ENCODE results near the gene CD8B. TPM values are rescaled to one million over a fixed set of nuclear protein-coding genes. Genes with fewer than 3 reads are reported as not detected.

The CD8B gene
- total and polyA plus RNA-seq, 9 of the 15 experiments (the other 6 are each of a cell fraction or from before 2014, with no cell fraction given), result not detected

- Histone ChIP-seq H3K27me3 (ENCODE audit: control insufficient read depth in 2 of 2, insufficient read depth in 2 of 2, low read length in 2 of 2) (peaks cover 13 to 33% of the 10 kb centered on the region in 2 experiments; a peak in 4 of 5 replicates), H3K4me3 (no peak overlapping the region), H3K9me3 (replicated peaks; ENCODE audit: control insufficient read depth, insufficient read depth, low read depth, low read length) (no peaks in the 10 kb centered on the region; the same call in 1 of the 2 replicates), H4K20me1 (replicated peaks; ENCODE audit: control insufficient read depth, insufficient read depth, low read length) (no peaks in the 10 kb centered on the region), H3K79me2 (ENCODE audit: control insufficient read depth, insufficient read depth, low read length) (no peaks in the 10 kb centered on the region), H3K4me2 (ENCODE audit: insufficient read depth, low read length) (no peak overlapping the region), H3K27ac (ENCODE audit: extremely low read depth, low read depth, low read length) (no peak overlapping the region), H3K36me3 (ENCODE audit: control insufficient read depth, insufficient read depth, low read length) (no peaks in the 10 kb centered on the region), H3K4me1 (replicated peaks in 1 of 2; ENCODE audit: control insufficient read depth in 2 of 2, insufficient read depth in 2 of 2, low read length in 2 of 2) (peaks cover 0 to 16% of the 10 kb centered on the region in 2 experiments; a peak in 2 of 5 replicates), H3K9ac (ENCODE audit: insufficient read depth in 1 of 2, low read depth in 2 of 2, low read length in 2 of 2) (no peak overlapping the region), H2AFZ (ENCODE audit: low read depth, low read length) (no peak overlapping the region), H3K9me1 (ENCODE audit: control insufficient read depth, insufficient read depth, low read length) (no peaks in the 10 kb centered on the region)
- no TSS peak for BruUV-seq (replicated peaks)
- ATAC-seq, result no peak
- TF ChIP-seq MGA (IDR thresholded peaks at IDR 0.05), result no peak
- no peak for TF ChIP-seq GABPA (tag; conservative IDR thresholded peaks at IDR 0.05; ENCODE audit: low read depth)
- CTCF ChIA-PET (ENCODE audit: low intra/inter-chr PET ratio), result no interaction called here
- in situ Hi-C loops (cut with MboI) (no loop called here), intact Hi-C loops (cut with micrococcal nuclease) (no loop called here)
- POLR2A ChIA-PET, result interaction anchor here (1.0 kb wide), 1 partner anchor 13 kb away, joined by 3 read pairs; no protein-coding TSS in a partner anchor
- FAIRE-seq, result no peak
- DNase-seq (ENCODE audit: extremely low read depth in 1 of 4, low spot score in 3 of 4), result no peak
- 0% methylated on average over 4 of the region's 4 CpGs for WGBS (ENCODE audit: insufficient coverage, low coverage, missing lambda C conversion rate)
Observed at GRCh38 chr2:86793752-86794151, 67.9 kb downstream of the CD8B start.

Data from K562 (cell line).